GM21526 (cell line): ENCODE measurements around the gene KDM5A.
"Not testable (repeated sequence)": the region's sequence is repeated elsewhere in the genome, so short reads cannot be mapped to it uniquely, and the experiment has no call there.

ENCODE experiments used
- ATAC-seq: cut with Tn5 transposase; IDR thresholded peaks from one replicate; pipeline ENCODE4 v1.9.1; 2021; ENCODE audit warnings: moderate library complexity; ENCODE audit not compliant: unreplicated experiment, low FRiP score

KDM5A gene

DNA sequence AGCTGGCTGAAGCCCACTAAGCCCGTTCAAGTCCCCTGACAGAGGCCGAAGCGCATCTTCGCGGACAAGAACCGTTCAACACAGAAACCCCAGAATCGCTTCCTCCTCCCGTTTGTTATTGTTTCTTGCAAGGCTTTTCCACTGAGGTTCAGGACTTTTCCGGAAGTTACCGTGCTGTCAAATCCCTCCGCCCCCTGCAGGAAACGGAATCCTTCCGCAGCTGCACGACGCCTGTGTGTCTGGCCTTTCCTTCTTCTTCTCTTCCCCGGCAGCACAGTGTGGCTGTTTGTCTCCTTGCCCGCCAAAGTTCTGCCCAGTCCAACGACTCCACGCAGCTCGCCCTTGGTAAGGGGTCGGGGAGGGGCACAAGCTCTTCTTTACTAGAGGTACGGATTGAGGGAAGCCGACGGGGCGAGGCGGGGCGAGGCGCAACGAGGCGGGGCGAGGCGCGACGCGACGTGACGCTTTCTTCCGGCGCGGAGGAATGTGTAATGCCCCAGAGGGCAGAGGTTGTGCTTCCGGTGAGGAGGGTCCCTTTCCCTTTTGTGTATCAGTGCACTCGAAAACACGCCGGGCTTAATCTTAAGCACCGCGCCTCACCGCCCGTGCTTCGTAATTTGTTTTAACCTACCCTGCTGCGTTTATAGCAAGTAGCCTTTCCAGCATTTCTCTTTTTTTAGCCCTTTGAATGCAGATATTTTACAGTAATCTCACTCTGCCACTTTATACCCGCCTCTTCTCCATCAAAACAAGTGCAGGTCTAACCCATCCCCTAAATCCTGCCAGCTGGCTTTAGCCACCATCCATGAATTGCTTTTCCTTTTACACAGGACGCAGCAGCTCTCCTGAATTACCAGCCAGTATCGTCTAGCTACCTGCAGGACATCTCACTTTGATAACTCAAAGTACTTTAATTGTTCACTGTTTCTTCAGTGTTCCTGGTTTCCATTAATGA is at the start of gene KDM5A:
Gene KDM5A (minus strand): TSS at position 179 of the 955 bp plus-strand sequence. CDS start 229 bp downstream, outside the sequence.
- peak; percentile 76 for ATAC-seq

DNA sequence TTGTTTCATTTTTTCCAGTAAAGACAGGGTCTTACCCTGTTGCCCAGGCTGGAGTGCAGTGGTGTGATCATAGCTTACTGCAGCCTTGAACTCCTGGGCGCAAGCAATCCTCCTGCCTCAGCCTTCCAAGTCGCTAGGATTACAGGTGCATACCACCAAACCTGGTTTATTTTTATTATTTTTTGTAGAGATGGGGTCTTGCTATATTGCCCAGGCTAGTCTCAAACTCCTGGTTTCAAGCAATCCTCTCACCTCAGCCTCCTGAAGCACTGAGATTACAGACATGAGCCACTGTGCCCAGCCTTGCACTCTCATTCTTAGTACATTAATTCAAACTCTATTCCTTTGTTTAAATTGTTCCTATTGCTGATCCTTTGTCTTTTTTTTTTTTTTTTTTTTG is 46.6 kb upstream of the KDM5A start:
- not testable (repeated sequence) for ATAC-seq

DNA sequence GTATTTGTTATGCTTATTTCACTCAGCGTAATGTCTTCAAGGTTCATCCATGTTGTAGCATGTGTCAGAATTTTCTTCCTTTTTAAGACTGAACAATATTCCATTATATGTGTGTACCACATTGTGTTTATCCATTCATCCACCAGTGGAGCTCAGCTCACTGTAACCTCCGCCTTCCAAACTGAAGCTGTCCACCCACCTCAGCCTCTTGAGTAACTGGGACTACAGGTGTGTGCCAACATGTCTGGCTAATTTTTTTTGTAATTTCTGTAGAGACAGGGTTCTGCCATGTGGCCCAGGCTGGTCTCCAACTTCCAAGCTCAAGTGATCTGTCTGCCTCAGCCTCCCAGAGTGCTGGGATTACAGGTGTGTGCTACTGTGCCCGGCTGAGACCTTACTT is 33.4 kb upstream of the KDM5A start:
- ATAC-seq = no peak

DNA sequence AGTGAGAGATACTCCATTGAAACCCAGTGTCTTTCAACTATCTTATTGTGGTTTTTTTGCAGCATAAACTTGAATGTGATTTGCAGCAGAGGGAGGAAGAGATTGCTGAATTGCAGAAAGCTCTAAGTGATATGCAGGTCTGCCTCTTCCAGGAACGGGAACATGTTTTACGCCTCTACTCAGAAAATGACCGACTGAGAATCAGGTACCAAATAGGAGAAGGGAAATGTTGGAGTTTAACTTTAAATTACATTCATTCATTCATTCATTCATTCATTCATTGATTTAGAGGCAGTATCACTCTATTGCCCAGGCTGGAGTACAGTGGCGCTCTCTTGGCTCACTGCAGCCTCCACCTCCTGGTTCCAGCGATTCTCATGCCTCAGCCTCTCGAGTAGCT is 29.3 kb upstream of the KDM5A start:
- ATAC-seq = no peak

- ATAC-seq = no peak
Measured at GRCh38 chr12:414859-415258, 25.7 kb upstream of the KDM5A start.

GRCh38 chr12:402029-402389 is 12.9 kb upstream of the KDM5A start:
- no peak for ATAC-seq

DNA sequence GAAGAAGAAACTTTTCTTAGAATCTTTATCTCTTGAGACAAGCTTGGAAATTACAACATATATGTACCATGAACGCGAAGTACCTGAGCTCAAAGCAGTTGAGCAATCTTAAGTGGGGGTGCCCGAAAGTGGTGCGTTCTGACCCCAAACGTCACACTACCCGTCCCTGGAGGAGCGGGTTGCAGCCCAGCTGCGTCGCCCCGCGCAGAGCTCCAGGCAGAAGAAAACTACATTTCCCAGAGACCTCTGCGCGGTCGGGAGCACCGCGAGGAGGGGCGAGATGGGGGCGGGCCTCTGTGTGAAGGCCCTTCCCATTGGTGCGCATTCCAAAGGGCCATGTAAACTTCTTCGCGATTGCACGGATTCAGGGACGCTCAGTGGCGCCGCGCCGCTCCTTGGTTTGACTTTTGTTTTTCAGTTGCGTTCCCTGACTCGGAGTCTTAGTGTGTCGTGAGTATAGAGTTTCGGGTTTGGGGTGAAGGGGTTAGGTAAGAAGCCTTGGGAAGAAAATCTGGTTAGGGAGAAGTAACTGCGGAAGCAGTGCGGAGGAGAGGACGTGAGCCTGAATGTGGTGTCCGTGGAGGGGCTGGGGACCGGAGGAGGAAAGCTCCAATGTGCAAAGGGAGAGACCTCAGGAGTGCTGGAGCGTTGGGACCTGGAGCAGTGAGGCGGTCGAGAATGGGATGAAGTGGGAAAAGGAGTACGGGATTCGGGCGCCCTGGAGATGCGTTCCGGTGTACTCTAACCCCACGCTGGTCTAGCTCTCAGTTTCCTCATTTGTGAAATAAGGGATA is 12.3 kb upstream of the KDM5A start, which contains the start of gene CCDC77:
Gene CCDC77 (plus strand): TSS at position 410 of the 794 bp plus-strand sequence. CDS start 7,740 bp downstream, outside the sequence.
- peak; percentile 90 for ATAC-seq

- ATAC-seq = no peak
Measured at GRCh38 chr12:400828-401227, 11.7 kb upstream of the KDM5A start.

DNA sequence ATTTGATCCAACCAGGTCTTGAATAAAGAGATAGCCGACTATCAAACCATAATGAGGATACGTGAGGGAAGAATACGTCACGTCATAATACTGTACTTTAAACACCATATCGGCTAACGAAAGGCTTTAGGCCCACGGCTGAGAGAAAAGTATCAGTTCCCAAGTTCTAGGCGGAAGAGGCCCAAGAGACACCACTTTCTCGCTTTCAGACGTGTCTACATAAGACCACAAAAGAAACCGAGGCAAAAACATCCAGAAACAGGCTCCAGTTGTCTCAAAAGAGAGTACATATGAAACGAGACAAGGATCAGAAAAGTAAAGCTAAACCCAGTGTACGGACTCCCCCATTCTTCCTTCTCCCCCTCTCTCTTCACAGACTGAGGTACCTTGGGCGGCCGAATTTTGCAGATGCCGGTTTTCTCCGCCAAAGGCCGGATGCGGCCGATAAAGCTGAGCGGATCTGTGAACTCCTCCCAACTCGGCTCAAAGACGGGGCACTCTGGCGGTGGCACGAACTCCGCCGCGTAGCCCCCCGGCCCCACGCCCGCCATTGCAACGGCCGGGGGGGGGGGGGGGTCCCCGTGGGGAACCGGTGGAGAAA is 479 bp downstream of the KDM5A start:
- peak; percentile 32 for ATAC-seq

DNA sequence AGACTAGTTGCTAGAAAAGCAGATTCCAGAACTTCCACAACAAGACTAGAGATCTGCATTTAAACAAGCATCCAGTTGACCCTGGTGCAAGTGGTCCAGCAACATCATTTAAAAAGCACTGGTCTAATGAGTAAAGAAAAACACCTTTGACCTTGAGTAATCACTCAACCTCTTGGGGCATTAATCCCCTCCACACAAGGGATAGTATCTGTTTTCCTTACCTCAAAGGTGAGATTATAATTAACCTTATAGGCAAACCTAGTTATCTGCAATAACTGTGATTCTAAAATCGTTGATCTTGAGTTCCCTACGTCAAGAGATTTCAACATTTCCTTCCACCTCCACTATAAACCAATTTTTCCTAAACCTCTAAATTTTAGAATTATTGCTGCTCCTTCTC is 1.1 kb downstream of the KDM5A start:
- no peak for ATAC-seq

GRCh38 chr12:386651-387050 is 2.5 kb downstream of the KDM5A start:
- ATAC-seq = no peak

DNA sequence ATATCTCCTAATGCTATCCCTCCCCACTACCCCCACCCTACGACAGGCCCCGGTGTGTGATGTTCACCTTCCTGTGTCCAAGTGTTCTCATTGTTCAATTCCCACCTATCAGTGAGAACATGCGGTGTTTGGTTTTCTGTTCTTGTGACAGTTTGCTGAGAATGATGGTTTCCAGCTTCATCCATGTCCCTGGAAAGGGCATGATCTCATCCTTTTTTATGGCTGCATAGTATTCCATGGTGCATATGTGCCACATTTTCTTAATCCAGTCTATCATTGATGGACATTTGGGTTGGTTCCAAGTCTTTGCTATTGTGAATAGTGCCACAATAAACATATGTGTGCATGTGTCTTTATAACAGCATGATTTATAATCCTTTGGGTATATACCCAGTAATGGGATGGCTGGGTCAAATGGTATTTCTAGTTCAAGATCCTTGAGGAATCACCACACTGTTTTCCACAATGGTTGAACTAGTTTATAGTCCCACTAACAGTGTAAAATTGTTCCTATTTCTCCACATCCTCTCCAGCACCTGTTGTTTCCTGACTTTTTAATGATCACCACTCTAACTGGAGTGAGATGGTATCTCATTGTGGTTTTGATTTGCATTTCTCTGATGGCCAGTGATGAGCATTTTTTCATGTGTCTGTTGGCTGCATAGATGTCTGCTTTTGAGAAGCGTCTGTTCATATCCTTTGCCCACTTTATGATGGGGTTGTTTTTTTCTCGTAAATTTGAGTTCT is 18.2 kb downstream of the KDM5A start:
- ATAC-seq = not testable (repeated sequence)

GRCh38 chr12:367972-368371 is 21.1 kb downstream of the KDM5A start:
- ATAC-seq = no peak

- no peak for ATAC-seq
Measured at GRCh38 chr12:366820-367219, 22.3 kb downstream of the KDM5A start.

DNA sequence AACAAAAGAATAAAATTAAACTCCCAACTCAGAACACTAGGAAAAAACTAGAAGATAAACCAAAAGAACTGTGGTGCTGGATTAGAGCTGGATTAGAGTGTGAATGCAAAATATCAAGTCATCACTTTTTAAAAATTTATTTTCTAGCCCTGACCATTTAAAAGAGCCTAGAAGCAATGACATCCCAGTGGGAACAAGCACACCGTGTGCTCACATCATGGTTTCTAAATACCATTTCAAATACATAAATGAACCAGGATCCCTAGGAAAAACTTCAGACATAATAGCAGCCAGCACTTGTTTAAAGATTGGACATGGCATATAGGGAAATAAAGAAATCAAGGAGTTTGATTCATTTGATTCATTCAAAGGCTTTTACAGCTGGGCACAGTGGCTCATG is 30.0 kb downstream of the KDM5A start:
- ATAC-seq = no peak

GRCh38 chr12:356276-356988 is 32.7 kb downstream of the KDM5A start:
- ATAC-seq = no peak

DNA sequence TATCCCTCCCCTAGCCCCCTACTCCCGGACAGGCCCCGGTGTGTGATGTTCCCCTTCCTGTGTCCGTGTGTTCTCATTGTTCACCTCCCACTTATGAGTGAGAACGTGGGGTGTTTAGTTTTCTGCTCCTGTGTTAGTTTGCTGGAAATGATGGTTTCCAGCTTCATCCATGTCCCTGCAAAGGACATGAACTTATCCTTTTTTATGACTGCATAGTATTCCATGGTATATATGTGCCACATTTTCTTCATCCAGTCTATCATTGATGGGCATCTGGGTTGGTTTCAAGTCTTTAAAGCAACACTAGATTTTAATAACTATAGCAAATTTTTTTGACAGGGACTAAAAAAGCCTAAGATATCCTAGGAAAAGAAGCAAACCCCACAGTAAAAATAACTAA is 37.9 kb downstream of the KDM5A start:
- not testable (repeated sequence) for ATAC-seq

DNA sequence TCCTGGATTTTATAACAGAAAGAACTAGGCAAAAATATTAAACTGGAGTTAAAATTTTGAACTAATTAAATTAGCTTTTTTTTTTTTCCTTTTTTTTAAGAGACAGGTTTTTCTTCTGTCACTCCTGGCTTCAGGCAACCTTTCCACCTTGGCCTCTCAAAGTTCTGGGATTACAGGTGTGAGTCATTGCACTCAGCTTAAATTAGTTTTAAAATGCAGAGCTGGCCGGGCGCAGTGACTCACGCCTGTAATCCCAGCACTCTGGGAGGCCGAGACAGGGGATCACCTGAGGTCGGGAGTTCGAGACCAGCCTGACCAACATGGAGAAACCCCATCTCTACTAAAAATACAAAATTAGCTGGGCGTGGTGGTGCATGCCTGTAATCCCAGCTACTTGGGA is 39.5 kb downstream of the KDM5A start:
- ATAC-seq = not testable (repeated sequence)

GRCh38 chr12:343036-343435 is 46.1 kb downstream of the KDM5A start:
- not testable (repeated sequence) for ATAC-seq

DNA sequence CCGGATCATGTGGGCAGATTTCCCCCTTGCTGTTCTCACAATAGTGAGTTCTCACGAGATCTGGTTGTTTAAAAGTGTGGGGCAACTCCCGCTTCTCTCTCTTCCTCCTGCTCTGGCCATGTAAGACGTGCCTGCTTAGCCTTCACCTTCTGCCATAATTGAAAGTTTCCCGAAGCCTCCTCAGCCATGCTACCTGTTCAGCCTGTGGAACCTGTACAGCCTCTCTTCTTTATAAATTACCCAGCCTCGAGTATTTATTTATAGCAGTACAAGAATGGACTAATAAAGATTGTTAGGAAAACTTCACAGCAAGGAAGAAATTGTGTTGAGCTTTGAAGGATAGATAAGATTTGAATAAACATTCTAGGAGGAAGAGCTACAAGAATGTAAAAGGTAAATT is 52.1 kb downstream of the KDM5A start:
- no peak for ATAC-seq
